NCI-H2029 (cell line): ENCODE data around the gene CYP1B1.

Source experiments
- DNase-seq: peaks from one replicate; lab custom pipeline; 2025; lab: John Stamatoyannopoulos, UW

CYP1B1 gene

GRCh38 chr2:38074764-38075506 is 1.0 kb downstream of the CYP1B1 start:
- no peak for DNase-seq

GRCh38 chr2:38074058-38074763 is 1.7 kb downstream of the CYP1B1 start:
- DNase-seq = no peak

- no peak for DNase-seq
These were observed 2.5 kb downstream of the CYP1B1 start for GRCh38 chr2:38073211-38074057.

- DNase-seq = no peak
These were observed 5.5 kb downstream of the CYP1B1 start for GRCh38 chr2:38070438-38070837.

- DNase-seq = no peak
These were observed 7.7 kb downstream of the CYP1B1 start for GRCh38 chr2:38068234-38068633.

- DNase-seq = no peak
These were observed 9.4 kb downstream of the CYP1B1 start for GRCh38 chr2:38066421-38067115.

GRCh38 chr2:38065502-38066135 is 10.3 kb downstream of the CYP1B1 start:
- no peak for DNase-seq

- DNase-seq = no peak
These were observed 11.0 kb downstream of the CYP1B1 start for GRCh38 chr2:38064801-38065501.

GRCh38 chr2:38060236-38061018 is 15.5 kb downstream of the CYP1B1 start:
- no peak for DNase-seq

GRCh38 chr2:38057651-38058410 is 18.1 kb downstream of the CYP1B1 start:
- DNase-seq = no peak

GRCh38 chr2:38056216-38056615 is 19.7 kb downstream of the CYP1B1 start:
- no peak for DNase-seq

- DNase-seq = no peak
These were observed 30.1 kb downstream of the CYP1B1 start for GRCh38 chr2:38045811-38046210.

- no peak for DNase-seq
These were observed 36.6 kb downstream of the CYP1B1 start for GRCh38 chr2:38039121-38039910.

- DNase-seq = no peak
These were observed 37.3 kb downstream of the CYP1B1 start for GRCh38 chr2:38038682-38039081.

- no peak for DNase-seq
These were observed 38.0 kb downstream of the CYP1B1 start for GRCh38 chr2:38037757-38038621.

- no peak for DNase-seq
These were observed 38.6 kb downstream of the CYP1B1 start for GRCh38 chr2:38037325-38037724.

- no peak for DNase-seq
These were observed 40.0 kb downstream of the CYP1B1 start for GRCh38 chr2:38035968-38036367.

GRCh38 chr2:38033646-38034045 is 42.3 kb downstream of the CYP1B1 start:
- no peak for DNase-seq
